Omental fat pad (tissue), 4 donors: Measurements from ENCODE around the gene QPCTL. TPM values are rescaled to one million over a fixed set of nuclear protein-coding genes. Genes with fewer than 3 reads are reported as not detected.

Experiments used
- ATAC-seq: fragments of 150-250 bp; one replicate; pipeline ENCODE4 v1.9.1; 2016; ENCODE audit warnings: mild to moderate bottlenecking, moderate library complexity; ENCODE audit not compliant: low FRiP score
- DNase-seq: peaks from one replicate; pipeline ENCODE4 v3.0.0-alpha.2; 2019; ENCODE audit warnings: low spot score
- total RNA-seq, 4 donors: library from RNA; depleted of rRNA; stranded (reverse); fragments of >200 nt; gene quantifications; one replicate each; pipeline ENCODE4 v1.1.0, GENCODE V29; 2016
- TF ChIP-seq, protein P1 (sequence below), 3 donors: fragments of 450-650 bp; IDR thresholded peaks; one replicate each; pipeline ENCODE4 v1.5.1; 2016 to 2017; ENCODE audit warnings: antibody characterized with exemption in 3 of 3, mild to moderate bottlenecking in 3 of 3, moderate library complexity in 2 of 3

Gene QPCTL
- 1 to 10 TPM; 2.7 to 5.8 (median 5.2) TPM for total RNA-seq

DNA sequence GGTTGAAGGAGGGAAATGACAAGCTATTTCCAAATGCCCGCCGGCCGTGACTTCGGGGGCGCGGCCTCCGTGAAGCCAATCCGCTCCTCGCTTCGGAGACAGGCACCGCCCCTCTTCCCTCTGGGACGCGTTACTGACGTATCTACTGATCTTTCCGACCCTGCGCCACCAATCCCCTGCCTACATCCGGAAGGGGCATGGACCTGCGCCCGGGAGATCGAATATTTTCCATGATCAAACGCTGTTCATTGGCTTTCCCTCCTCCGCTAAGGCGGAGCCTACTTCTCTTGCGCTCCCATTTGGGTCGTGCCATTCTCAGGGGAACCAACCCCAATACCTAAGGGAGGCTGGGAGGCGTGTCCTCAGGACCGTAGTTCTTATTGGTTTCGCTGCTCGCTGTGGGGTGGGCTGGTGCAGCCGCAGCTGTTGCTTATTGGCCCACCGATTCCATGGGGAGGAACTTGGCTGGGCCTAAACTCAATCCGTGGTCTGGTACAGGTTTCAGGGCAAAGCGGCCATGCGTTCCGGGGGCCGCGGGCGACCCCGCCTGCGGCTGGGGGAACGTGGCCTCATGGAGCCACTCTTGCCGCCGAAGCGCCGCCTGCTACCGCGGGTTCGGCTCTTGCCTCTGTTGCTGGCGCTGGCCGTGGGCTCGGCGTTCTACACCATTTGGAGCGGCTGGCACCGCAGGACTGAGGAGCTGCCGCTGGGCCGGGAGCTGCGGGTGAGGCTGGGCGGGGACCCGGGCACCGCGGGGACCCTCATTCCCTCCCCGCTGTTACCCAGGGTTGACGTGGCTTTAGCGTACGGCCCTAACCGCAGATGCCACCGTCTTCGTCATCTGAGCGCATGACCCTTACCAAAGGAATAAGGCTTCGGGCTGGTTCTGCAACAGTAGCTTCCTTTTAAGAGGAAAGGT lies at the start of gene QPCTL:
Gene QPCTL (plus strand): TSS at position 480 of the 919 bp plus-strand sequence. CDS start 38 bp downstream, at position 518.
- ATAC-seq (peak; percentile 96), DNase-seq (peak; percentile 81)
- TF ChIP-seq, protein P1, sequence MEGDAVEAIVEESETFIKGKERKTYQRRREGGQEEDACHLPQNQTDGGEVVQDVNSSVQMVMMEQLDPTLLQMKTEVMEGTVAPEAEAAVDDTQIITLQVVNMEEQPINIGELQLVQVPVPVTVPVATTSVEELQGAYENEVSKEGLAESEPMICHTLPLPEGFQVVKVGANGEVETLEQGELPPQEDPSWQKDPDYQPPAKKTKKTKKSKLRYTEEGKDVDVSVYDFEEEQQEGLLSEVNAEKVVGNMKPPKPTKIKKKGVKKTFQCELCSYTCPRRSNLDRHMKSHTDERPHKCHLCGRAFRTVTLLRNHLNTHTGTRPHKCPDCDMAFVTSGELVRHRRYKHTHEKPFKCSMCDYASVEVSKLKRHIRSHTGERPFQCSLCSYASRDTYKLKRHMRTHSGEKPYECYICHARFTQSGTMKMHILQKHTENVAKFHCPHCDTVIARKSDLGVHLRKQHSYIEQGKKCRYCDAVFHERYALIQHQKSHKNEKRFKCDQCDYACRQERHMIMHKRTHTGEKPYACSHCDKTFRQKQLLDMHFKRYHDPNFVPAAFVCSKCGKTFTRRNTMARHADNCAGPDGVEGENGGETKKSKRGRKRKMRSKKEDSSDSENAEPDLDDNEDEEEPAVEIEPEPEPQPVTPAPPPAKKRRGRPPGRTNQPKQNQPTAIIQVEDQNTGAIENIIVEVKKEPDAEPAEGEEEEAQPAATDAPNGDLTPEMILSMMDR (IDR thresholded peaks at IDR 0.05): no peak

- TF ChIP-seq, protein P1 (IDR thresholded peaks at IDR 0.05): peak in 2 of 3 donors; percentile 86 to 98
- peak; percentile 82 for DNase-seq
- ATAC-seq: peak; percentile 19
Measured at GRCh38 chr19:45643024-45643926, 49.2 kb upstream of the QPCTL start.

DNA sequence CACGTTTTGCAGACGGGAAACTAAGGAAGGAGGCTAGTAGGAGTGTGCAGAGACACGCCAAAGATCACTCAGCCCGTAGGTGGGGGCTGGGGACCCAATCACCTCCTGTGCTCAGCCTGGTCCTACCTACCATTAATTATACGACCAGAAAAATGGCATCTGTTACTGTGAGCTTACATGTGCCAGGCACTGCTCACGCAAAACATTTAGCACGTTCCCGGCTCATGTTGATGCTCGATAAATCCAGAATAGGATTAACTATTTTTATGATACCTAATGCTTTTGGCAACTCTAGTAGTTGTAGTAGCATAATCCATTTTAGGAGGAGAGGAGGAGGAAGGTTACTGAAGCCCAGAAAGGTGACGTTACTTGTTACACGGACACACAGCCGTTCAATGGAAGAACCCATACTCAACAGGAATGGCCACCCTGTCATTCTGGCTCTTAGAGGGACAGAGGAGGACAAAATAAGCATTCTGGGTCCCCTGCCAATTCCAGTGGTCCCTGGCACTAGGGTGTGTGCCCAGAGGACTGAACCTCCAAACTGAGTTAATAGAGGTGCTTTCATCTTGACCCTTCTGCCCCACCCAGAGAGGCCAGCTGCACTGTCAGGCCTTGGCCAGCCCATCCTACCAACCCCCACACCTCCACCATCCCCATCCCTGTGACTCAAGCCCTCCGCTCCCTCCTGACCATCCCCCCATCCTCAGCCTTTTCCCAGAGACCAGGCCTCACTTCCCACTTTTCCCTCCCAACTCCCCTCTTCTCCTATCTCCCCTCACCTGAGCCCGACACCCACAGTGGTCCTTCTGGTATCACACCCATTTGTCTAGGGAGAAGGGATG lies 48.3 kb upstream of the QPCTL start:
- no peak for DNase-seq
- ATAC-seq: no peak
- TF ChIP-seq, protein P1 (IDR thresholded peaks at IDR 0.05): no peak

DNA sequence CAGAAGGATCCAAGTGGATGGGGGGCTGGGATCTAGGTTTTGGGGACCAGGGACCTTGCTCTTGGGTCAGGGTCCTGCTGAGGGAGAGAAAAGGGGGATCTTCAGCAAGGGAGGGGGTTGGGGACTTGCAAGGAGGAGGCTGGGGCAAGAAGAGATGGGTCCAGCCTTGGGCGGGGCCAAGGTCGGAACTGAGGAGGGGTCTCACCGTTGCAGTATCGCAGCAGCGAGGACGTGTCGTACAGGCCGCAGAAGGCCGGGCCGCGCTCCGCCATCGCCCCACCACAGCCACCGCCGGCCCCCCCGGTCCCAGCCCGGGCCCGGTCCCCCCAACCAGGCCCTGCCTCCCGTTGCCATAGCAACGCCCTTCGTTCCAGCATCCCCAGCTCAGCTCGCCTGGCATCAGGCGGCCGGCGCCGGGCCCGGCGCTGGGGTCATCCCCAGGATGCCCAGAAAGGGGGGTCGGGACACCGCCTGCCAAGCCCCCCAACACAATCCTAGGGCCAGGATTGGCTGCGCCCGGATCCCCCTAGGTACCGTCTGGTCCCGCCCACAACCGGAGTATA lies 47.3 kb upstream of the QPCTL start:
- no peak for DNase-seq
- TF ChIP-seq, protein P1 (IDR thresholded peaks at IDR 0.05): no peak
- ATAC-seq: no peak

GRCh38 chr19:45645631-45646344 lies 46.7 kb upstream of the QPCTL start:
- DNase-seq: peak; percentile 80
- TF ChIP-seq, protein P1 (IDR thresholded peaks at IDR 0.05): no peak
- ATAC-seq: peak; percentile 81
